Natural killer cell (primary cell): Measurements from ENCODE around the gene PIK3CA. TPM values are rescaled to one million over a fixed set of nuclear protein-coding genes. Genes with fewer than 3 reads are reported as not detected.

Experiments used
- ATAC-seq, 3 donors: fragments of 150-1000 bp in 2 of 3; fragments of 200-7000 bp in 1 of 3; cut with Tn5 transposase; 1 replicate in 1 of 3; 2 replicates in 2 of 3; pipeline ENCODE4 v1.10.0; 2021; ENCODE audit warnings: mild to moderate bottlenecking in 2 of 3, moderate library complexity in 2 of 3
- DNase-seq, 2 donors: peaks; one replicate each; pipeline versions ENCODE4 v3.0.0 to v3.0.0-alpha.2; 2013 to 2021; ENCODE audit warnings: mixed read lengths in 1 of 2
- H3K27ac ChIP-seq: one replicate; pipeline ENCODE4 v1.5.1; 2013; ENCODE audit warnings: mild to moderate bottlenecking, low read length
- H3K27me3 ChIP-seq: one replicate; pipeline ENCODE4 v1.6.1; 2013; ENCODE audit warnings: low read length; ENCODE audit not compliant: control insufficient read depth, insufficient read depth
- H3K36me3 ChIP-seq: one replicate; pipeline ENCODE4 v1.6.1; 2013; ENCODE audit warnings: low read length; ENCODE audit not compliant: control insufficient read depth, insufficient read depth
- H3K4me1 ChIP-seq: one replicate; pipeline ENCODE4 v1.6.1; 2013; ENCODE audit warnings: low read length; ENCODE audit not compliant: control insufficient read depth, insufficient read depth
- H3K4me3 ChIP-seq: one replicate; pipeline ENCODE4 v1.5.1; 2013; ENCODE audit warnings: low read length
- H3K9me3 ChIP-seq: one replicate; pipeline ENCODE4 v1.6.1; 2013; ENCODE audit warnings: low read length; ENCODE audit not compliant: control insufficient read depth, insufficient read depth
- H3K27ac Mint-ChIP-seq, 2 donors: one replicate each; pipeline ENCODE4 v1.8.0; 2022; ENCODE audit warnings: mild to moderate bottlenecking in 2 of 2, mixed read lengths in 2 of 2, moderate library complexity in 1 of 2
- H3K27me3 Mint-ChIP-seq, 2 donors: one replicate each; pipeline ENCODE4 v1.8.0; 2022; ENCODE audit warnings: low read depth in 2 of 2, mixed read lengths in 2 of 2
- H3K36me3 Mint-ChIP-seq: one replicate; pipeline ENCODE4 v1.8.0; 2022; ENCODE audit warnings: mixed read lengths
- H3K4me1 Mint-ChIP-seq, 2 donors: one replicate each; pipeline ENCODE4 v1.8.0; 2022; ENCODE audit warnings: mixed read lengths in 2 of 2
- H3K4me3 Mint-ChIP-seq: one replicate; pipeline ENCODE4 v1.8.0; 2022; ENCODE audit warnings: mild to moderate bottlenecking, moderate library complexity, mixed read lengths
- H3K9me3 Mint-ChIP-seq, 2 donors: one replicate each; pipeline ENCODE4 v1.8.0; 2022; ENCODE audit warnings: mixed read lengths in 2 of 2
- WGBS: methylation state at CpG from one replicate; pipeline ENCODE4 v1.1.7; 2013; ENCODE audit warnings: missing lambda C conversion rate; ENCODE audit not compliant: insufficient coverage; 5-methylcytosine and 5-hydroxymethylcytosine counted together
- intact Hi-C: fragments of 100-400 bp; cut with micrococcal nuclease; formaldehyde crosslinking; loops from one replicate; pipeline ENCODE4 v1.14.2; 2022
- total RNA-seq, 4 donors: library from RNA; stranded (reverse); fragments of 120-200 nt in 1 of 4; gene quantifications; one replicate each; pipeline versions ENCODE4 v1.2.3 to v1.2.4, GENCODE V29; 2013 to 2022
- TF ChIP-seq, protein P1 (sequence below): fragments of 200-600 bp; IDR thresholded peaks from one replicate; pipeline ENCODE4 v1.8.0; 2022; ENCODE audit warnings: antibody characterized with exemption

The PIK3CA gene
- total RNA-seq, 3 donors from 2014 or later (not counting 1 experiment from before 2014, with no cell fraction given) = 37.1 to 40.9 (median 40.2) TPM

DNA sequence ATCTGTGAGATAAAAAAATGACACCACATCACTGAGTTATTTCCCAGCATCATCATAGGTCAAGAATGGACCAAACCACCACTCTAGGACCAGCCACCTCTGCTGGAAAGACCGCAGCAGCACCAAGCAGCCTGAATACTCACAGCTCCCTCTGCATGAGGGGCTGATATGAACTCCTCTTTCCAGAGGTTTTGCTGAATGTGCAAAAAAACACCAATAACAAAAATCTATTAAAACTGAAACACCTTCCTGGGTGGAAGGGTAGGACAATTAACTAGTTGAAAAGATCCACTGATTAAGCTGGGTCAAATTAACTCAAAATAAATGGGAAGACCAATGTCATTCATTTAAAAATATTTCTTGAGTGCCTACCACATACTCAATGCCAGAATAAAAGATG lies 131.7 kb downstream of the PIK3CA start:
- Mint-ChIP-seq H3K27me3 (peaks cover 26 to 47% of the 10 kb centered on the region in 2 donors), H3K4me3 (no peak overlapping the region), H3K4me1 (no peaks in the 10 kb centered on the region), H3K9me3 (no peaks in the 10 kb centered on the region), H3K27ac (no peak overlapping the region), H3K36me3 (no peaks in the 10 kb centered on the region)
- no peak overlapping the region for H3K27ac ChIP-seq
- ATAC-seq = no peak
- TF ChIP-seq, protein P1, sequence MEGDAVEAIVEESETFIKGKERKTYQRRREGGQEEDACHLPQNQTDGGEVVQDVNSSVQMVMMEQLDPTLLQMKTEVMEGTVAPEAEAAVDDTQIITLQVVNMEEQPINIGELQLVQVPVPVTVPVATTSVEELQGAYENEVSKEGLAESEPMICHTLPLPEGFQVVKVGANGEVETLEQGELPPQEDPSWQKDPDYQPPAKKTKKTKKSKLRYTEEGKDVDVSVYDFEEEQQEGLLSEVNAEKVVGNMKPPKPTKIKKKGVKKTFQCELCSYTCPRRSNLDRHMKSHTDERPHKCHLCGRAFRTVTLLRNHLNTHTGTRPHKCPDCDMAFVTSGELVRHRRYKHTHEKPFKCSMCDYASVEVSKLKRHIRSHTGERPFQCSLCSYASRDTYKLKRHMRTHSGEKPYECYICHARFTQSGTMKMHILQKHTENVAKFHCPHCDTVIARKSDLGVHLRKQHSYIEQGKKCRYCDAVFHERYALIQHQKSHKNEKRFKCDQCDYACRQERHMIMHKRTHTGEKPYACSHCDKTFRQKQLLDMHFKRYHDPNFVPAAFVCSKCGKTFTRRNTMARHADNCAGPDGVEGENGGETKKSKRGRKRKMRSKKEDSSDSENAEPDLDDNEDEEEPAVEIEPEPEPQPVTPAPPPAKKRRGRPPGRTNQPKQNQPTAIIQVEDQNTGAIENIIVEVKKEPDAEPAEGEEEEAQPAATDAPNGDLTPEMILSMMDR = no peak
- H3K4me1 ChIP-seq = no peaks in the 10 kb centered on the region
- H3K4me3 ChIP-seq = no peak overlapping the region
- no peaks in the 10 kb centered on the region for H3K36me3 ChIP-seq
- intact Hi-C loops = no loop called here
- no peaks in the 10 kb centered on the region for H3K9me3 ChIP-seq
- H3K27me3 ChIP-seq = no peaks in the 10 kb centered on the region
- DNase-seq = no peak
- 100% methylated on average over 1 of the region's 1 CpG for WGBS

DNA sequence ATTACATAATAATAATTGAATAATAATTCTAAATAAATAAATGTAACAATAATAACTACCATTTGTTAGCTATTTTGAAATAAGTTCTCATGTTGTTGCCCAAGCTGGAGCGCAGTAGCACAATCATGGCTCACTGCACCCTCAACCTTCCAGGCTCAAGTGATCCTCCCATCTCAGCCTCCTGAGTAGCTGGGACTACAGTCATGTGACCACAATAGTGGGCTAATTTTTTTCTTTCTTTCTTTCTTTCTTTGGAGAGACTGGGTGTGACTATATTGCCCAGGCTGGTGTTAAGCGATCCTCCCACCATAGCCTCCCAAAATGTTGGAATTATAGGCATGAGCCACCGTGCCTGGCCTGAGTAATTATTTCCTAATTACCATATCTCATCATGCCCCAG lies 133.7 kb downstream of the PIK3CA start:
- no peak for ATAC-seq
- no peak for DNase-seq
- Histone ChIP-seq H3K36me3 (no peaks in the 10 kb centered on the region), H3K27me3 (no peaks in the 10 kb centered on the region), H3K4me1 (no peaks in the 10 kb centered on the region), H3K4me3 (no peak overlapping the region), H3K27ac (no peak overlapping the region), H3K9me3 (no peaks in the 10 kb centered on the region)
- Mint-ChIP-seq H3K27ac (no peak overlapping the region), H3K4me3 (no peak overlapping the region), H3K9me3 (no peaks in the 10 kb centered on the region), H3K27me3 (peaks cover 20 to 38% of the 10 kb centered on the region in 2 donors), H3K36me3 (no peaks in the 10 kb centered on the region), H3K4me1 (no peaks in the 10 kb centered on the region)
- WGBS = 97% methylated on average over 3 of the region's 3 CpGs
- intact Hi-C loops = no loop called here
- TF ChIP-seq, protein P1 = no peak

DNA sequence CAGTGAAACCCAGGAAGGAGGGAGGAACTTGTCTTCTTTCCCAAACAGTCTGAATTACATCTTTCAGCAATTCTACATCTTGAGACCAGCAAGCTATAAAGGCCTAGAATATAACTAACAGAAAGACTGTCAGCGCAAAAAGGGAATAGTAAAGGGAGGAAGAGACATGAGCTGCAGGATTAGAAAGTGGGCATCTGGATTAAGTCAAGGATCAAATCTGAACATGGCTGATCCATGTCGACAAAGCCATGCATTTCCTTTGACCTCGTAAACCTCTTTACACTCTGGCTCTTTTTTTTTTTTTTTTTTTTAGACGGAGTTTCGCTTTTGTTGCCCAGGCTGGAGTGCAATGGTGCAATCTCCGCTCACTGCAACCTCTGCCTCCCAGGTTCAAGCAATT lies 138.2 kb downstream of the PIK3CA start:
- TF ChIP-seq, protein P1 = no peak
- intact Hi-C loops = no loop called here
- no peak overlapping the region for H3K4me3 Mint-ChIP-seq
- no peak overlapping the region for H3K4me3 ChIP-seq
- WGBS = 91% methylated on average over 6 of the region's 6 CpGs
- no peaks in the 10 kb centered on the region for H3K36me3 ChIP-seq
- H3K27me3 ChIP-seq = no peaks in the 10 kb centered on the region
- H3K9me3 ChIP-seq = no peaks in the 10 kb centered on the region
- H3K9me3 Mint-ChIP-seq = no peaks in the 10 kb centered on the region
- no peak overlapping the region for H3K27ac Mint-ChIP-seq
- H3K36me3 Mint-ChIP-seq = no peaks in the 10 kb centered on the region
- H3K27ac ChIP-seq = no peak overlapping the region
- H3K27me3 Mint-ChIP-seq = peaks cover 13 to 27% of the 10 kb centered on the region in 2 donors
- ATAC-seq (no peak), DNase-seq (no peak)
- H3K4me1 ChIP-seq = no peaks in the 10 kb centered on the region
- no peaks in the 10 kb centered on the region for H3K4me1 Mint-ChIP-seq

DNA sequence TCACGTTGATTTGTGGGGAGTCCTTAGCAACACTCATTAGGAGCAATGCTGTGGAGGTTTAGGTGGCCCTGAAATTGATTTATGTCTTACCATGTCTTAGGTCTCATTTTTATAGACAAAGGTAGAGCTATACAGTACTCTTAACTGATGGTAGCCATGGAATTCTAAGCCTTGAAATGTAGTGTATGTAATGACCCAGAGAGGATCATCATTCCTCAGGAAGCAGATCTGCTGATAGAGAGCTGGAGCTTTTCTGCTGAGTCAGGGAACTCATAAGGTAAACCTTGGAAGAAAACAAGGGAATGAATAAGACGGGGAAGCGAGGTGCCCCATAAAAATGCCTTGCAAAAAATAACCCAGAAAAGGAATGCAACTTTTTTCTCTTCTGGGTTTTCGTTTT lies 140.7 kb downstream of the PIK3CA start:
- Mint-ChIP-seq H3K4me1 (no peaks in the 10 kb centered on the region), H3K27ac (no peak overlapping the region), H3K27me3 (peaks cover 6 to 11% of the 10 kb centered on the region in 2 donors), H3K36me3 (no peaks in the 10 kb centered on the region), H3K9me3 (no peaks in the 10 kb centered on the region), H3K4me3 (no peak overlapping the region)
- 80% methylated on average over 4 of the region's 4 CpGs for WGBS
- H3K9me3 ChIP-seq = no peaks in the 10 kb centered on the region
- intact Hi-C loops = no loop called here
- H3K36me3 ChIP-seq = no peaks in the 10 kb centered on the region
- no peaks in the 10 kb centered on the region for H3K27me3 ChIP-seq
- no peak overlapping the region for H3K27ac ChIP-seq
- no peak for ATAC-seq
- no peak overlapping the region for H3K4me3 ChIP-seq
- H3K4me1 ChIP-seq = no peaks in the 10 kb centered on the region
- TF ChIP-seq, protein P1 = no peak
- no peak for DNase-seq
